NCI-H446 treated with DMSO at 0.1 percent for 48 hours (cell line): ENCODE data around the gene ITGAL.
"Not testable (repeated sequence)": the region's sequence is repeated elsewhere in the genome, so short reads cannot be mapped to it uniquely, and the experiment has no call there.

Experiments
- DNase-seq: peaks from one replicate; lab custom pipeline; 2025; lab: John Stamatoyannopoulos, UW

ITGAL gene

DNA sequence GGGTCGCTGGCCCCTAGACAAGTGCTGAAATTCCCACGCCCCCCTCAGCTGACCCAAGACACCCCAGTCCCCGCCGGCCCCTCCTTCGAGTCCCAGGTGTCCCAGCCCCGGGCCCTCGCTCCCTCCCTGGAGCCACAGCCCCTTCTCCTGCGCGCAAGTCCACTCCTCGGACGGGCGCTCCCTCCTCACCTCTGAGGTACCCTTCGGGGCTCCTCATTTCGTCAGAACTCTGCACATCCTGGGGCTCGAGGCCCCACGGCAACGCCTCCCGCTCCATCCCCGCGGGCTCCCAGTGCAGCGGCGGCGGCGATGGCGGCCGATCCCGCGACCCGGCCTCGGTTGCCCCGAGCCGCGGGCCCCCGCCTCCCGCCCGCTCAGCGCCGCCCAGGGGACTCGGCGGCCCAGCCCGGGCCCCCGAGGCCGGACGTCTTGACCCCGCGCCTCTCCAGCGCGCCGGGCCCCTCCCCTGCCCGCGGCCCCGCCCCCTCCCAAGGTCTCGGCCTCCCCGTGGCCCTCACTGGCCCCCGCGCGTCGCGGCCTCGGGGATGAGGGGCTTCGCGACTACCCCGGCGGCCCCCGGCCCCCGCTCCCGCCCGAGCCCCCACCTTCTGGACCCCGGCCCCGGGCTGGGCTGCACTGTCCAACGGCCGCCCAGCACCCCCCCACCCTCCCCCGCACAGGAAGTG lies 53.7 kb downstream of the ITGAL start, which contains the start of gene ZNF768:
TSS of gene ZNF768 (minus strand) at position 430 of the 686 bp plus-strand sequence. CDS start at position 277, 153 bp downstream.
- no peak for DNase-seq

- DNase-seq, result peak; percentile 96
Observed at GRCh38 chr16:30526823-30527634, 54.5 kb downstream of the ITGAL start.

GRCh38 chr16:30527635-30528178 lies 55.2 kb downstream of the ITGAL start:
- DNase-seq, result no peak

DNA sequence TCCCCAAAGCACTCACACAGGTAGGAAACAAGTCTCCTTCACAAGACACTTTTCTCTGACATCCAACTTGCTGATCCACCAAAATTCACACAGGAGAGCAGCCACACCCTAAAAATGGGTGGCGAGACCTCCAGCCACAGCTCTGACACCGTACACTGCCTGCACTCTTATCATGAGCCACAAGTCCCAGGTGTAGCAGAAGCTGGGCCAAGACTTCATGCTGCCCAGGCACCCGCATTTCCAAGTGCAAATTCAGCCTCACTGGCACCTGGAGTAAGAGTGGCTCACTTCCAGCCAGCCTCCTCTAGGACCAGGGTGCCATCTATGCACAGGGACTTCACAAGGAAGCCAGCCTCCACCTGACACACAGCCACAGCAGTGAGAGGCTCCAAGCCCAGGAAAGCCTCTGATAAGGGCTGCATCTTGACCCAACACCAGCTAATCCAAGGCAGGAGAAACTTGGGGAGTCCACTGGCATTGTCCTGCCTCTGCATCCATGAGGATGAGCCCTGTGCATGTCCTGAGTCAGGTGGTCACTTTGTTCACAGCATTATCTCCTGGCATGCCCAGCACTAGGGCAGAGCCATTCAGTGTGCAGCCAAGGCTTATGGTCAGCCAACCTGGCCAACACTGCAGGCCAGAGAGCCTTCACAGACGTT lies 56.4 kb downstream of the ITGAL start:
- DNase-seq, result no peak

- no peak for DNase-seq
Observed at GRCh38 chr16:30530163-30531037, 57.9 kb downstream of the ITGAL start.

DNA sequence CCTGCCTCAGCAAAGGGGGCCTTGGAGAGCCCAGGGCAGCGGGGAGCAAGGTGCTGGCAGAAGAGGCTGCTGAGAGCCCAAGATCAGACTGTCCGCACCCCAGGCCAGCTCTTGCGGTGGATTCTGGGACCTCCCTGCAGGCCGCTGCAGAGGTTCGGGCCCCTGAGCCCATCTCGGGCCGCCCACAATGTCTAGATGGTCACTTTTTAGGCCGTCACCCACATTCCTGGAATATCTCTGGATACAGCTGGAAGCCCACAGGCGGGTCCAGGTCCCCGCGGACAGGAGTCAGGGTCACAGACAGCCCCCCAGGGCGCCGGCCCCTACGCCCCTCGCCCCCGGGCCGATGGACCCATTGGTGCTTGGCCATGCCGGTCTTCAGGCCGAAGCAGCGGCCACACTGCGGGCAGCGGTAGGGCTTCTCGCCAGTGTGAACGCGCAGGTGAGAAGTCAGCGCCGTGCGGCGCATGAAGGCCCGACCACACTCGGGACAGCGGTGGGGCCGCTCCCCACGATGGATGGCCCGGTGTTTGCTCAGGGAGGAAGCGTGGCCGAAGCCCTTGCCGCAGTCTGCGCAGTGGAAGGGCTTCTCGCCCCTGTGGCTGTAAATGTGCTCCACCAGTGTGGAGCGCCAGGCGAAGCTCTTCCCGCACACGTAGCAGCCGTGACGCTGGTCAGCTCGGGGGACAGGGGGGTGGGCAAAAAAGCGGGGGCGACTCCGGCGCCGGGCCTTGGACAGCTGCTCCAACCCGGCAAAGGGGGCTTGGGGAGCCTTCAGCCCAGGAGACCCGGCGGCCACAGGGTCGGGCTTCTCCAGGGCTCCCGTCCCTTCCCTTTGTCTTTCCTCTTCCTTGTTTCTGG lies 60.0 kb downstream of the ITGAL start:
- DNase-seq, result no peak

DNA sequence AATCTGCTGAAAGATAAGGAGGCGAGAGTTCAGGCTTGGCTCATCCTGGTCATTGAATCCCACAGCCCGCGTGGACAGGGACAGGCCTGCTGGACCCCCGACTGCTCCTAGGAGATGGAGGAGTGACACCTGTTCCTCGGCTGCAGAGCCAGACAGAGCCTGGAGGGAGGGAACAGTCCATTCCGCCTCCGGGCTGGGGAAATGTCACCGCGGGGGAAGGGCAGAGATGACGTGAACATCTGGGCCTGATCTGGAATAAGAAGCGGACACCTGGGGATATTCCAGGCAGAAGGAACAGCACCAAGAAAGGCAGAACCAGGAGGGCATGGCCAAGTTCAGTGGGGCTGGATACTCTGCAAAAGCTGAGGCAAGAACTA lies 60.6 kb downstream of the ITGAL start:
- no peak for DNase-seq

DNA sequence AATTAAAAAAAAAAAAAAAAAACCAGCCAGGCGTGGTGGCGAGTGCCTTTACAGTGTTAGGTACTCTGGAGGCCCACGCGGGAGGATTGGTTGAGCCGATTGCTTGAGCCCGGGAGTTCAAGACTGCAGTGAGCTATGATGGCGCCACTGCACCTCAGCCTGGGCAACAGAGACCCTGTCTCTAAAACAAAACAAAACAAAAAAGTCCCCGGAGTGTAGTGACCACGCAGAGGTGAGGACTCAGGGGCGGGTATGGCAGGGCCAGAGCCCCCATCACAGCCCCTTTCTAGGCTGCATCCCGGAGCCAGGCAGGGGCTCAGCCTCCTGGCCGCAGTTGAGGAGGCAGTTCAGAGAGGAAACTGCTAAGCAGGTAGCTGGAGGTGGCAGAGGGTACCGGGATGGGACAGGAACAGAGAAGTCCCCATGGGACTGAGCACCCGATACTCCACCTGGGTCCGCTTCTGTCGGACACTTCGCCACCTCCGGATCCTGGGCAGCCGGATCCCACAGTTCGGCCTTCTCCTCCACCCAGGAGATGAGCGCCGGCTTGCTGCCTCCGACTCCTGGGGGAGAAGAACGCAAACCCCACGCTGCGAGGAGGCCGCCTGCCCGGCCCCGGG lies 61.3 kb downstream of the ITGAL start:
- no peak for DNase-seq

GRCh38 chr16:30534368-30535105 lies 62.0 kb downstream of the ITGAL start, which contains the start of gene ZNF747:
Gene ZNF747 (minus strand): TSS chr16:30534858. CDS start chr16:30534679, 179 bp downstream.
- DNase-seq, result peak; percentile 41

DNA sequence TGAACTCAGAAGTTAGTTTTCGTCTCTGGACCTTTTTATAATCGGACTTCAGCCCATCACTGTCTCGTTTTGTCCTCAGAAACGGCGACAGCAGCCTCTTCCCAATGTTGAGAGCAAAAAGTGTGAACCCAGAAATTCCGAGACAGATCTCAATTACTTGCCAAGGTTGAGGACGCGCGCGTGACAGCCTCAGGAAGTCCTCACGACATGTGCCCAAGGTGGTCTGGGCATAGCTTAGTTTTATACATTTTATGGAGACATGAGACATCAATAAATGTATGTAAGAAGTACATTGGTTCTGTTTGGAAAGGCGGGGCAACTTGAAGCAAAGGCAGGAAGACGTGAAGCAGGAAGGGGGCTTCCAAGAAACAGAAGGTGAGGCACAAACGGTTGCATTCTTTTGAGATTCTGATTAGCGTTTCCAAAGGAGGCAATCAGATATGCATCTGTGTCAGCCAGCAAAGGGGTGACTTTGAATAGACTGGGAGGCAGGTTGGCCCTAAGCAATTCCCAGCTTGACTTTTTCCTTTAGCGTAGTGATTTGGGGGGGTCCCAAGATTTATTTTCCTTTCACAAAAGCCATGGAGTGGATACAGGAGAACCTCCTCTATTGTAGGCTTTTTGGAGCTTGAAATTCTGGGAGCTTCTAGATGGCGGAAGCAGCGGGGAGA lies 62.7 kb downstream of the ITGAL start:
- DNase-seq, result no peak

DNA sequence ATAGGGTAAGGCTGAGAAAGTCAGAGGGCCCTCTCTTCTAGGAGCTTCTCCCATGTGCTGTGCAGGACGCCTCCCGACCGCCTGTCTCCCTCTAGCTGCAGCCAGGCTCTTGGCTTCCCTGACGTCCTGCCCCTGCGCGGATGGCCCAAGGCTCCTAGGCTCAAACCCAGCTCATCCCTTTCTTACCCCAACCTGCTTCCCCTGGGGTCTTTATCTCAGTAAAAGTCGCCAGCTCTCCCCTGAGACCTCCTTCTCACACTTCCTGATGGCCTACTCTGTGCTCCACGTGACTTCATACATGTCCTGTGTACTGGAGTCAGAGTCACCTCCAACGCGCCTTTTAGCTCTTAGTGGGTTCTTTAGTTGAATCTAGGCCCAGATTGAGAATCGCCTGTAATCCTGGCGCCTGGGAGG lies 63.2 kb downstream of the ITGAL start:
- DNase-seq, result no peak

GRCh38 chr16:30536391-30537024 lies 64.0 kb downstream of the ITGAL start:
- DNase-seq, result not testable (repeated sequence)

DNA sequence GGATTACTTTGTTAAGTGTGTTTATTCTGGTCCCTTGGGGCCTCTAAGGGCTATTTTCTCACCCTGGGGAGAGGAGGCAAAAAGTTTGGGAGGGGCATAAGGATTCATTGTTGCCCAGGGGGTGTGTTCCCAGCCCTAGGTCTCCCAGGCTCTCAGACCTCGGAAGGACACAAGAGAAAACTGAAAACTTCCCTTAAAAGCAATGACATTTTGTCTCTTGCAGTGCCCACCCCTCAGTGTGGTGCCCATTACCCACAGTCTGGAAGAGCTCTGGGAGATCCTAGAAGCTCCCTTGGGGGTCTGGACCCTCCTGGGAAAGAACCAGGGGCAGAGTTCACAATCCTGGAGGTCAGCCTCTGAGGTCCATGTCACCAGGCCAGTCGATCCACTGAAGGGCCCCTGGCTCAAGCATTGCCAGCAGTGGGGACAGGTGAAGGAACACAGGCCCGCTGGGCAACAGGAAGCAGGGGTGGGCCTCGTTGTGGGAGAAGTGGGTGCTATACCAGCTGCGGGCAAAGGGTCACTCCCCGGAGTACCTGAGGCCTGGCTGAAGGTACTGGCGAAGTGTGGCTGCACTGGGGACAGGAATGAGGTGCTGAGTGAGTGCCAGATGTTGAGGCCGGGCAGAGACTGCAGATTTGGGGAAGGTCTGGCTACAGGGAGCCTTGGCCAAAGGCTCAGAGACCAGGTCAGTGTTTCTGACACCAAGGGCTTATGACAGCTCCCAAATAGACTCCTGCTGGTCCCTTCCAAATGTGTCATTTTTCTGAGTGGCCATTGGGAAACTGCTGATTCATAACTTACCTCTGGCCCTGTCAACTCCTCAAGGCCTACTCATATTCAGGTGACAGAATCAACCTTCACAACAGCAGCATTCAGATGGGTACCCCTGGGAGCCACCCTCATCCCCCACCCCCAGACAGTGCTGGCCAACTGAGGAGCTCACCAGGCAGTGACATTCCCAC lies 66.7 kb downstream of the ITGAL start:
- DNase-seq, result no peak

DNA sequence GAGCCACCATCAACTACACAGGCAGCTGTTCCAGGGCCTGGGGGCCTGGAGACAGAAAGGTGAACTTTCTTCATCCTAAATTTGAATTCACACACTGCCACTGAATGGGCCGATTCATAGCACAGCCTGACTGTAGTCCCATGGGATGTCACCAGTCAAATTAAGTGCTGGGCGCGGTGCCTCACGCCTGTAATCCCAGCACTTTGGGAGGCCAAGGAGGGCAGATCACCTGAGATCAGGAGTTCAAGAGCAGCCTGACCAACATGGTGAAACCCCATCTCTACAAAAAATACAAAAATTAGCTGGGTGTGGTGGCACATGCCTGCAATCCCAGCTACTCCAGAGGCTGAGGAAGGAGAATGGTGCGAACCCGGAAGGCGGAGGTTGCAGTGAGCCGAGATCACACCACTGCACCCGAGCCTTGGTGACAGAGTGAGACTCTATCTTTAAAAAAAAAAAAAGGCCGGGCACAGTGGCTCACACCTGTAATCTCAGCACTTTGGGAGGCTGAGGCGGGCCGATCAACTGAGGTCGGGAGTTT lies 67.5 kb downstream of the ITGAL start:
- DNase-seq, result not testable (repeated sequence)

DNA sequence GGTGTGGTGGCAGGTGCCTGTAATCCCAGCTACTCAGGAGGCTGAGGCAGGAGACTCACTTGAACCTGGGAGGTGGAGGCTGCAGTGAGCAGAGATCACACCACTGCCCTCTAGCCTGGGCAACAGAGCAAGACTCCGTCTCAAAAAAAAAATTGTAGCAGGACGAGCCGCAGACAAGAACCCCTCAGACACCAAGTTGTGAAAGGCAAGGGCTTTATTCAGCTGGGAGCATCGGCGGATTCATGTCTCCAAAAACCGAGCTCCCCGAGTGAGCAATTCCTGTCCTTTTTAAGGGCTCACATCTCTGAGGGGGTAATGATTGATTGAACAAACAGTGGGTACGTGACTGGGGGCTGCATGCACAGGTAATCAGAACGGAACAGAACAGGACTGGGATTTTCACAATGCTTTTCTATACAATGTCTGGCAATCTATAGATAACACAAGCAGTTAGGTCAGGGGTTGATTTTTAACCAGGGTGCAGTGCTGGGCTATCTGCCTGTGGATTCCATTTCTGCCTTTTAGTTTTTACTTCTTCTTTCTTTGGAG lies 68.4 kb downstream of the ITGAL start:
- not testable (repeated sequence) for DNase-seq
